ENCODE measurements around the gene MAP3K4.

DNA sequence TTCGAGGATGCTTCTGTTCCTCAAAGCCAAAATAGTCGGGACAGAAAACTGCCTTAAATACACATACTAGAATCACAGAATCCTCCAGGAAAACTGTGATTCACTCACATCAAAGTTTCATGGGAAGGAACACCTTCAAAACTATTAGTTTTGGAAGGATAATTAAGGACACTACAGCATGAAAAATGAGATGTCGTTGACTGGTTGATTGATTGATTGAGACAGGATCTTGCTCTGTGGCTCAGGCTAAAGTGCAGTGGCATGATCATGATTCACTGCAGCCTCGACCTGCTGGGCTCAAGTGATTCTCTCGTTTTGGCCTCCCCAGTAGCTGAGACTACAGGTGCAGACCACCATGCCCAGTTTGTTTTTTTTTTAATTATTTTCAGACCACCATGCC lies 25.7 kb upstream of the MAP3K4 start:
- TF ChIP-seq CREM (CRISPR knock-in tag; IDR thresholded peaks at IDR 0.05), result no peak
- TF ChIP-seq, protein P1, sequence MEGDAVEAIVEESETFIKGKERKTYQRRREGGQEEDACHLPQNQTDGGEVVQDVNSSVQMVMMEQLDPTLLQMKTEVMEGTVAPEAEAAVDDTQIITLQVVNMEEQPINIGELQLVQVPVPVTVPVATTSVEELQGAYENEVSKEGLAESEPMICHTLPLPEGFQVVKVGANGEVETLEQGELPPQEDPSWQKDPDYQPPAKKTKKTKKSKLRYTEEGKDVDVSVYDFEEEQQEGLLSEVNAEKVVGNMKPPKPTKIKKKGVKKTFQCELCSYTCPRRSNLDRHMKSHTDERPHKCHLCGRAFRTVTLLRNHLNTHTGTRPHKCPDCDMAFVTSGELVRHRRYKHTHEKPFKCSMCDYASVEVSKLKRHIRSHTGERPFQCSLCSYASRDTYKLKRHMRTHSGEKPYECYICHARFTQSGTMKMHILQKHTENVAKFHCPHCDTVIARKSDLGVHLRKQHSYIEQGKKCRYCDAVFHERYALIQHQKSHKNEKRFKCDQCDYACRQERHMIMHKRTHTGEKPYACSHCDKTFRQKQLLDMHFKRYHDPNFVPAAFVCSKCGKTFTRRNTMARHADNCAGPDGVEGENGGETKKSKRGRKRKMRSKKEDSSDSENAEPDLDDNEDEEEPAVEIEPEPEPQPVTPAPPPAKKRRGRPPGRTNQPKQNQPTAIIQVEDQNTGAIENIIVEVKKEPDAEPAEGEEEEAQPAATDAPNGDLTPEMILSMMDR (IDR thresholded peaks at IDR 0.05), result no peak
- TF ChIP-seq, protein P2, sequence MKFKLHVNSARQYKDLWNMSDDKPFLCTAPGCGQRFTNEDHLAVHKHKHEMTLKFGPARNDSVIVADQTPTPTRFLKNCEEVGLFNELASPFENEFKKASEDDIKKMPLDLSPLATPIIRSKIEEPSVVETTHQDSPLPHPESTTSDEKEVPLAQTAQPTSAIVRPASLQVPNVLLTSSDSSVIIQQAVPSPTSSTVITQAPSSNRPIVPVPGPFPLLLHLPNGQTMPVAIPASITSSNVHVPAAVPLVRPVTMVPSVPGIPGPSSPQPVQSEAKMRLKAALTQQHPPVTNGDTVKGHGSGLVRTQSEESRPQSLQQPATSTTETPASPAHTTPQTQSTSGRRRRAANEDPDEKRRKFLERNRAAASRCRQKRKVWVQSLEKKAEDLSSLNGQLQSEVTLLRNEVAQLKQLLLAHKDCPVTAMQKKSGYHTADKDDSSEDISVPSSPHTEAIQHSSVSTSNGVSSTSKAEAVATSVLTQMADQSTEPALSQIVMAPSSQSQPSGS (CRISPR knock-in tag; IDR thresholded peaks at IDR 0.05; ENCODE audit: borderline replicate concordance, low read depth), result no peak
- TF ChIP-seq, protein P3, sequence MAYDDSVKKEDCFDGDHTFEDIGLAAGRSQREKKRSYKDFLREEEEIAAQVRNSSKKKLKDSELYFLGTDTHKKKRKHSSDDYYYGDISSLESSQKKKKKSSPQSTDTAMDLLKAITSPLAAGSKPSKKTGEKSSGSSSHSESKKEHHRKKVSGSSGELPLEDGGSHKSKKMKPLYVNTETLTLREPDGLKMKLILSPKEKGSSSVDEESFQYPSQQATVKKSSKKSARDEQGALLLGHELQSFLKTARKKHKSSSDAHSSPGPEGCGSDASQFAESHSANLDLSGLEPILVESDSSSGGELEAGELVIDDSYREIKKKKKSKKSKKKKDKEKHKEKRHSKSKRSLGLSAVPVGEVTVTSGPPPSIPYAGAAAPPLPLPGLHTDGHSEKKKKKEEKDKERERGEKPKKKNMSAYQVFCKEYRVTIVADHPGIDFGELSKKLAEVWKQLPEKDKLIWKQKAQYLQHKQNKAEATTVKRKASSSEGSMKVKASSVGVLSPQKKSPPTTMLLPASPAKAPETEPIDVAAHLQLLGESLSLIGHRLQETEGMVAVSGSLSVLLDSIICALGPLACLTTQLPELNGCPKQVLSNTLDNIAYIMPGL (CRISPR knock-in tag; IDR thresholded peaks at IDR 0.05), result no peak
- no peak for TF ChIP-seq CREB1 (CRISPR knock-in tag; IDR thresholded peaks at IDR 0.05)
- no peak for TF ChIP-seq ZNF232 (CRISPR knock-in tag; IDR thresholded peaks at IDR 0.05)
- TF ChIP-seq, protein P4, sequence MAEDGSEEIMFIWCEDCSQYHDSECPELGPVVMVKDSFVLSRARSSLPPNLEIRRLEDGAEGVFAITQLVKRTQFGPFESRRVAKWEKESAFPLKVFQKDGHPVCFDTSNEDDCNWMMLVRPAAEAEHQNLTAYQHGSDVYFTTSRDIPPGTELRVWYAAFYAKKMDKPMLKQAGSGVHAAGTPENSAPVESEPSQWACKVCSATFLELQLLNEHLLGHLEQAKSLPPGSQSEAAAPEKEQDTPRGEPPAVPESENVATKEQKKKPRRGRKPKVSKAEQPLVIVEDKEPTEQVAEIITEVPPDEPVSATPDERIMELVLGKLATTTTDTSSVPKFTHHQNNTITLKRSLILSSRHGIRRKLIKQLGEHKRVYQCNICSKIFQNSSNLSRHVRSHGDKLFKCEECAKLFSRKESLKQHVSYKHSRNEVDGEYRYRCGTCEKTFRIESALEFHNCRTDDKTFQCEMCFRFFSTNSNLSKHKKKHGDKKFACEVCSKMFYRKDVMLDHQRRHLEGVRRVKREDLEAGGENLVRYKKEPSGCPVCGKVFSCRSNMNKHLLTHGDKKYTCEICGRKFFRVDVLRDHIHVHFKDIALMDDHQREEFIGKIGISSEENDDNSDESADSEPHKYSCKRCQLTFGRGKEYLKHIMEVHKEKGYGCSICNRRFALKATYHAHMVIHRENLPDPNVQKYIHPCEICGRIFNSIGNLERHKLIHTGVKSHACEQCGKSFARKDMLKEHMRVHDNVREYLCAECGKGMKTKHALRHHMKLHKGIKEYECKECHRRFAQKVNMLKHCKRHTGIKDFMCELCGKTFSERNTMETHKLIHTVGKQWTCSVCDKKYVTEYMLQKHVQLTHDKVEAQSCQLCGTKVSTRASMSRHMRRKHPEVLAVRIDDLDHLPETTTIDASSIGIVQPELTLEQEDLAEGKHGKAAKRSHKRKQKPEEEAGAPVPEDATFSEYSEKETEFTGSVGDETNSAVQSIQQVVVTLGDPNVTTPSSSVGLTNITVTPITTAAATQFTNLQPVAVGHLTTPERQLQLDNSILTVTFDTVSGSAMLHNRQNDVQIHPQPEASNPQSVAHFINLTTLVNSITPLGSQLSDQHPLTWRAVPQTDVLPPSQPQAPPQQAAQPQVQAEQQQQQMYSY (CRISPR knock-in tag; IDR thresholded peaks at IDR 0.05), result no peak

Measured in WTC11 (cell line).